22Rv1 (cell line): ENCODE measurements around the gene LRRC3B.
"Not testable (repeated sequence)": the region's sequence is repeated elsewhere in the genome, so short reads cannot be mapped to it uniquely, and the experiment has no call there.

Experiments used
- H3K27ac ChIP-seq: fragments of 450-650 bp; 2 replicates; pipeline ENCODE4 v1.5.1; 2017
- CTCF ChIP-seq: fragments of 450-650 bp; IDR thresholded peaks from 2 replicates; pipeline ENCODE4 v1.5.1; 2017; ENCODE audit warnings: mild to moderate bottlenecking
- ZFX ChIP-seq: fragments of 450-650 bp; IDR thresholded peaks from 2 replicates; pipeline ENCODE4 v1.6.1; 2017; ENCODE audit warnings: antibody characterized with exemption, borderline replicate concordance

LRRC3B gene

DNA sequence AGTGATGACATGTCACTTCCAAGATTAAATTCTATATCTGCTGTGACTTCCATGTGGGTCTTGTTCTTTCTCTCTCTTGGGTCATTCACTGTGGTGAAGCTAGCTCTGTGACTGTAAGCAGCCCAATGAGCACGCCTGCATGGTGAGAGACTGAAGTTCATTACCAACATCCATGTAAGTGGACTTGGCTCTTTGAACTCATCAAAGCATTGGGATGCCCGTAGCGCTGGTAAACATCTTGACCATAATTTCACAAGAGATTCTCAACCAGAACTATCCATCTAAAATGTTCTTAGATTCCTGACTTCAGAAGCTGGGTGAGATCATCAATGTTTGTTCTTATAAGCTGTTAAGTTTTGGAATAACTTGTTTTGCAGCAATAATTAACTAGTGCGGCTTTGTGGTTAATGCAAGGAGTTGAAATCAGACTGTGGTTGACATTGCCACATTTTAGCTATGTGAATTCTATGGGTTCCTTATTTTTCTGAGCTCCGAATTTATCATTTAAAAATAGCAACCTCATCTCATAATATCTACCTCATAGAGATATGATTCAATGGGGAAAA, 31.6 kb upstream of the LRRC3B start:
- H3K27ac ChIP-seq, result no peak overlapping the region
- TF ChIP-seq CTCF, result no peak
- TF ChIP-seq ZFX, result no peak

GRCh38 chr3:26591926-26592325, 30.6 kb upstream of the LRRC3B start:
- H3K27ac ChIP-seq, result no peak overlapping the region
- TF ChIP-seq ZFX (no peak), CTCF (no peak)

GRCh38 chr3:26592451-26592850, 30.1 kb upstream of the LRRC3B start:
- no peak for TF ChIP-seq ZFX
- no peak for TF ChIP-seq CTCF
- no peak overlapping the region for H3K27ac ChIP-seq

DNA sequence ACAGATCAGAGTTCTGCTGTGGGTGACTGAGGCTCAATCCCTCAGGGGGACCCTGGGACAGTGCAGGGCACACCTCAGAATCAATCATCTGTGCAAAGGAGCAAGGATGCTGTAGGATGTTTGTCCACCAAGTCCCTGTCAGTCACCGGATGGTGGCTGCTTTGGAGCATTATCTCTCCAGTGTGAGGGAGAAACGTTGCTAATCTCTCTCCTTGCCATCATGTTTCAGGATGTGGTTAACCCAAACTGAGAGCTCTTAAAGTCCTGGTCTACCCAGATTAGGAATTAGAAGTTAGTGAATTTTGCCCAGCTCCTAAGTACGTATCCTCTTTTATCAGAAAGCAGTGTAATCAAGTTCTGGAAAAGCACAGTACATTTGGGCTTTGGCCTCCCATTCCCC, 26.2 kb upstream of the LRRC3B start:
- no peak overlapping the region for H3K27ac ChIP-seq
- TF ChIP-seq ZFX (no peak), CTCF (no peak)

DNA sequence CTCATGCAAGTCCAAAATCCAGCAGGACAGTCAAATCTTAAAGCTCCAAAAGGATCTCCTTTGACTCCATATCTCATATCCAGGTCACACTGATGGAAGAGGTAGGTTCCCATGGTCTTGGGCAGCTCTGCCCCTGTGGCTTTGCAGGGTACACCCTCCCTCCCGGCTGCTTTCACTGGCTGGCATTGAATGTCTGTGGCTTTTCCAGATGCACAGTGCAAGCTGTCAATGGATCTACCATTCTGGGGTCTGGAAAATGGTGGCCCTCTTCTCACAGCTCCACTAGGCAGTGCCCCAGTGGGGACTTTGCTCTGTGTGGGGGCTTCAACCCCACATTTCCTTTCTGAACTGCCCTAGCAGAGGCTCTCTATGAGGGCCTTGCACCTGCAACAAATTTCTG, 19.3 kb upstream of the LRRC3B start:
- H3K27ac ChIP-seq, result not testable (repeated sequence)

DNA sequence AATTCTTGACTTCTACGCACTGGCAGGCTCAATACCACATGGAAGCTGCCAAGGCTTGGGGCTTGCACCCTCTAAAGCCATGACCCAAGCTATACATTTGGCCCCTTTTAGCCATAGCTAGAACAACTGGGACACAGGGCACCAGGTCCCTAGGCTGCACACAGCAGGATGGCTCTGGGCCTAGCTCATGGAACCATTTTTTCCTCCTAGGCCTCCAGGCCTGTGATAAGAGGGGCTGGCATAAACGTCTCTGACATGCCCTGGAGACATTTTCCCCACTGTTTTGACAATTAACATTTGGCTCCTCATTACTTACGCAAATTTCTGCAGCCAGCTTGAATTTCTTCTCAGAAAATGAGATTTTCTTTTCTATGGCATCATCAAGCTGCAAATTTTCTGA, 18.8 kb upstream of the LRRC3B start:
- H3K27ac ChIP-seq, result not testable (repeated sequence)

GRCh38 chr3:26614006-26614685, 8.4 kb upstream of the LRRC3B start:
- H3K27ac ChIP-seq, result no peak overlapping the region

DNA sequence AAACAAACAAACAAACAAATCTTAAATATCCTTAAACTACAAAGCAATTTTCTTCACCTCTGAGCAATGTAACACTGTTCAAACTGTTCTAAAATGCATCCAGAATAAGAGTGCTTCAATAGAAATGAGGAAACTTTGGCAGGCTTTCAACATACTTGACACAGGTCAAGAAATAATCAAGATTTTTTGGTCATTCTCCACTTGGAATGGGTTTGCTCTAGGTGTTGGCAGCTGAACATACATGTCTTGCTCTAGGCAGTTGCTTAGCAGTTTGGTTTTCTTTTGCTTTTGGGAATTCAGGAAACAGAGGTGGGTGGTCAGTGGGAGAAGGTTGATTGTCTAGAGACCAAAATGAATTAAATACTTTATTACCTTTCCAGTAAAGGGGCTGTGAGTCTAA, 1.4 kb upstream of the LRRC3B start:
- H3K27ac ChIP-seq, result no peak overlapping the region
- TF ChIP-seq ZFX, result no peak
- TF ChIP-seq CTCF, result no peak

More at GRCh38 chr3:26614006-26614685, 8.4 kb upstream of the LRRC3B start:
- no peak for TF ChIP-seq ZFX
- TF ChIP-seq CTCF, result no peak
